Bronchial epithelial cell (primary cell): Measurements from ENCODE around the gene SIL1. TPM values are rescaled to one million over a fixed set of nuclear protein-coding genes. Genes with fewer than 3 reads are reported as not detected.
A peak's percentile ranks its signal among the peaks of the same experiment; 100 is the strongest.

Experiments used
- DNase-seq: peaks from one replicate; pipeline ENCODE4 v3.0.0-alpha.2; 2010; ENCODE audit warnings: low read depth
- FAIRE-seq: peaks from 2 replicates; lab custom pipeline; 2011; peaks lifted over from hg19 to GRCh38; lab: Jason Lieb, UNC
- H3K27me3 ChIP-seq: 2 replicates; pipeline ENCODE4 v1.5.1; 2011; ENCODE audit warnings: low read length; ENCODE audit not compliant: control insufficient read depth, insufficient read depth
- H3K36me3 ChIP-seq: 2 replicates; pipeline ENCODE4 v1.5.1; 2011; ENCODE audit warnings: low read length; ENCODE audit not compliant: control insufficient read depth, insufficient read depth
- H3K4me3 ChIP-seq: 2 replicates; pipeline ENCODE4 v1.5.1; 2011; ENCODE audit warnings: mild to moderate bottlenecking, low read depth, low read length, control low read depth
- CTCF ChIP-seq: IDR thresholded peaks from 2 replicates; pipeline ENCODE4 v1.5.1; 2011; ENCODE audit warnings: mild to moderate bottlenecking, moderate library complexity, low read length, control low read depth, inconsistent platforms; ENCODE audit not compliant: insufficient read depth, severe bottlenecking
- total RNA-seq: library from RNA; depleted of rRNA; stranded (reverse); fragments of >200 nt; gene quantifications from 2 replicates; pipeline ENCODE4 v1.2.1, GENCODE V29; 2014

The SIL1 gene
- total RNA-seq, 1 donor from 2014 or later, result 85.3 TPM

GRCh38 chr5:139051392-139051791, 146.8 kb downstream of the SIL1 start:
- FAIRE-seq (no peak), DNase-seq (no peak)
- TF ChIP-seq CTCF, result no peak
- H3K27me3 ChIP-seq, result no peaks in the 10 kb centered on the region
- H3K4me3 ChIP-seq, result no peak overlapping the region
- no peaks in the 10 kb centered on the region for H3K36me3 ChIP-seq

GRCh38 chr5:139050432-139050831, 147.7 kb downstream of the SIL1 start:
- H3K36me3 ChIP-seq, result no peaks in the 10 kb centered on the region
- FAIRE-seq, result no peak
- H3K4me3 ChIP-seq, result no peak overlapping the region
- DNase-seq, result no peak
- TF ChIP-seq CTCF, result no peak
- no peaks in the 10 kb centered on the region for H3K27me3 ChIP-seq

GRCh38 chr5:139049780-139050179, 148.4 kb downstream of the SIL1 start:
- Histone ChIP-seq H3K36me3 (no peaks in the 10 kb centered on the region), H3K4me3 (no peak overlapping the region), H3K27me3 (no peaks in the 10 kb centered on the region)
- TF ChIP-seq CTCF, result no peak
- DNase-seq, result no peak
- no peak for FAIRE-seq

- DNase-seq (no peak), FAIRE-seq (no peak)
These were observed 151.6 kb downstream of the SIL1 start for GRCh38 chr5:139046551-139046950.

GRCh38 chr5:139043157-139043905, 154.8 kb downstream of the SIL1 start:
- DNase-seq, result no peak
- no peak for TF ChIP-seq CTCF
- H3K36me3 ChIP-seq, result peaks cover 2% of the 10 kb centered on the region
- H3K4me3 ChIP-seq, result no peak overlapping the region
- H3K27me3 ChIP-seq, result no peaks in the 10 kb centered on the region
- FAIRE-seq, result peak; percentile 32

More at GRCh38 chr5:139046551-139046950, 151.6 kb downstream of the SIL1 start:
- Histone ChIP-seq H3K4me3 (no peak overlapping the region), H3K27me3 (no peaks in the 10 kb centered on the region), H3K36me3 (no peaks in the 10 kb centered on the region)
- no peak for TF ChIP-seq CTCF

- no peaks in the 10 kb centered on the region for H3K27me3 ChIP-seq
- TF ChIP-seq CTCF, result no peak
- no peak for FAIRE-seq
These were observed 158.1 kb downstream of the SIL1 start for GRCh38 chr5:139040081-139040480.

More at GRCh38 chr5:139040081-139040480, 158.1 kb downstream of the SIL1 start:
- Histone ChIP-seq H3K4me3 (no peak overlapping the region), H3K36me3 (peaks cover 2% of the 10 kb centered on the region)
- DNase-seq, result no peak
